NCI-H187 treated with DMSO at 0.1 percent for 48 hours (cell line): ENCODE results near the gene NEK6.
"Not testable (repeated sequence)": the region's sequence is repeated elsewhere in the genome, so short reads cannot be mapped to it uniquely, and the experiment has no call there.

Experiments used
- DNase-seq: peaks from one replicate; lab custom pipeline; 2025; lab: John Stamatoyannopoulos, UW

Gene NEK6

DNA sequence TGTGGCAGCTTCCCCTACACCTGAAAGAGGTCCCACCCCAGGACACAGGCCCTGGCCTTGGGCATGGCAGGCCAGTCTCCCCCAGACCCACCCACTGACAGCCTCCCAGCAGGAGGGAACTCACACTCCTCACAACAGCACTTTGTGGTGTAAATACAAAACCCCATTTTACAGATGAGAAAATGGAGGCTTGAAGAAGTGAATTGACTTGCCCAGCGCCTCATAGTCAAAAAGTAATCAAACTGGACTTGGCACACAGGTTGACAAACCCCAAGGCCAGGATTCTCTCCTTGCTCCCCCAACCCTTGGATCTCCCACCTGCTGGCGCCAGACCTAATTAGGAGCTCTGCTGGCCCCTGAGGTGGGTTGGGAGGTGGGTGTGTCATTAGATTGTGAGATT lies 29.2 kb upstream of the NEK6 start:
- DNase-seq, result no peak

DNA sequence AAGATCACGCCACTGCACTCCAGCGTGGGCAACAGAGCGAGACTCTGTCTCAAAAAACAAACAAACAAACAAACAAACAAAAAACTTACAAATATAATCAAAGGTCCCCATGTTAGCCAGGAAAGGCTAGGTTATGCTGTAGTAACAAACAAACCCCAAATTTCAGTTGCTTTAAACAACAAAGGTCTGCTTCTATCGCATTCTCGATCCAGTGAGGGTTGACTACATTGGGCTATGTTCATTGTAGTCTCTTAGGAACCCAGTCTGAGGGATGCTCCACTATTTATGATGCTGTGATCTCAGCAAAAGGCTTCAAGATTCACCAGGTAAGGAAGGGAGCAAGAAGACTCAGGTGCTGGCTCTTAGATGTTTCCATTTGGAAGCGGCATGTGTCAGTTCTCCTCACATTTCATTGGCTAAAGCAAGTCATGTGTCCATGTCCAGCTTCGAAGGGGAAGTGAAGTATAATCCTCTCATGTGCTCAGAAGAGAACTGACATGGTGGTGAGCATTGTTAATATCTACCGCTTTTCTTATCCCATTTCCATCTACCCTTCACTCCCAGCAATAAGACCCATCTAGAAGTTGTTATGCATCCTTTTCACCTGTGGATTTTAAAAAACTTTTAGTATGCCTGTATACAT lies 26.5 kb upstream of the NEK6 start:
- DNase-seq, result no peak

DNA sequence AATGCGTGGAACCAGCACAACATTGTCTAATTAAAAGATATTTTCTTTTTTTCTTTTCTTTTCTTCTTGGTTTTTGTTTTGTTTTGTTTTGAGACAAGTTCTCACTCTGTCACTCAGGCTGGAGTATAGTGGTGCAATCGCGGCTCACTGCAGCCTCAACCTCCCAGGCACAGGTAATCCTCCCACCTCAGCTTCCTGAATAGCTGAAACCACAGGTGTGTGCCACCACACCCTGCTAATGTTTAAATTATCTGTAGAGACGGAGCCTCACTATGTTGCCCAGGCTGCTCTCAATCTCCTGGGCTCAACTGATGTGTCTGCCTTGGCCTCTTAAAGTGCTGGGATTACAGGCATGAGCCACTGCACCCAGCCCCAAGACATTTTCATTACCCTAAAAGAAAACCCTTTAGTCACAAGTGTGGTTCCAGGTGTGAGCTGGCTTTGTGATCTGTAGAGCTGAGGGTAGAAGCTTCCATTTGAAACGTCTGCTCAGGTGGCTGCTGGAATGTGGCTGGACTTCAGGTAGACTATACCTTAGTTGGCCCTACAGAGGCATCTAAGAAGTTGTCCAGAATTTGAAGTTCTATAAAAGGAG lies 19.1 kb upstream of the NEK6 start:
- DNase-seq, result no peak

GRCh38 chr9:124239249-124240073 lies 18.3 kb upstream of the NEK6 start:
- DNase-seq, result no peak

- DNase-seq, result no peak
Measured at GRCh38 chr9:124242331-124243194, 15.2 kb upstream of the NEK6 start.

GRCh38 chr9:124247393-124247792 lies 10.4 kb upstream of the NEK6 start:
- DNase-seq, result not testable (repeated sequence)

- no peak for DNase-seq
Measured at GRCh38 chr9:124248066-124248465, 9.7 kb upstream of the NEK6 start.

DNA sequence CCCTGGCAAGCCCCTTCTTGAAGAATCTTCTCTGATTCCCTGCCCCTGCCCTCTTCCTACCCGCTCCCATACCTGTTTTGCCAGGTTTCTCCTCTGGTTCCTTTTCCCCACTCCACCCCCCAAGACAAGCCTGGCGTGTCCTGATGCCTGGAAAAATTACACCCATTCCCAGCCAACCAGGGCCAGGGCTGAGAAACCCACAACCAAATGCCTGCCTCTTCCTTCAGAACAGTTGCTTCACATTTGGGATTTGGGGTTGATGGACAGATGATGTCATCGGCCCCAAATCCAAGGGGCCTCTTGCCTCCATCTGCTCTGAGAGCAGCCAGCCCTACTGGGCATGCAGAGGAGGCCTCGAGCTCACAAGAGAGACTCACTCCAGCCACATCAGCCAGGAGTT lies 8.8 kb upstream of the NEK6 start:
- DNase-seq, result no peak

GRCh38 chr9:124251204-124251603 lies 6.5 kb upstream of the NEK6 start:
- no peak for DNase-seq

- no peak for DNase-seq
Measured at GRCh38 chr9:124251605-124252378, 6.0 kb upstream of the NEK6 start.

GRCh38 chr9:124252878-124253277 lies 4.9 kb upstream of the NEK6 start:
- DNase-seq, result not testable (repeated sequence)

DNA sequence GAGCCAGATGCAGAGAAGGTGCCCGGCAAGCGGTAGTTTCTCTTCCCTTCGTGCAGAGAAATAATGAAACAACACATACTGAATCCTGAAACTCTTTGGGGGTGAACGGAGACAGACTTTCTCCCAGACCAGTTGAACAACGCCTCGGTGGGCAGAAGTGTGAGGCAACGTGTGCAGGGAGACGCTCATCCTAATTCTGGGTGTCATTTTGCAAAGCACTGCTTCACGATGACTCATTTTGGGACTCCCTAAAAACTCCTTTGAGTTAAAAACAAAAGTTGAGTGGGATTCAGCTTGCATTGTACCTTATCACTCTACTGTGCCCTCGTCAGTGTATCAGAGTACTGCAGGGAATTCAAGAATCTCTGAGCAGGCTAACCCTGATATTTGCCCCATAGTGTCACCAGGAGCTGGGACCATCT lies 3.5 kb upstream of the NEK6 start:
- no peak for DNase-seq

GRCh38 chr9:124255222-124255621 lies 2.5 kb upstream of the NEK6 start:
- no peak for DNase-seq

DNA sequence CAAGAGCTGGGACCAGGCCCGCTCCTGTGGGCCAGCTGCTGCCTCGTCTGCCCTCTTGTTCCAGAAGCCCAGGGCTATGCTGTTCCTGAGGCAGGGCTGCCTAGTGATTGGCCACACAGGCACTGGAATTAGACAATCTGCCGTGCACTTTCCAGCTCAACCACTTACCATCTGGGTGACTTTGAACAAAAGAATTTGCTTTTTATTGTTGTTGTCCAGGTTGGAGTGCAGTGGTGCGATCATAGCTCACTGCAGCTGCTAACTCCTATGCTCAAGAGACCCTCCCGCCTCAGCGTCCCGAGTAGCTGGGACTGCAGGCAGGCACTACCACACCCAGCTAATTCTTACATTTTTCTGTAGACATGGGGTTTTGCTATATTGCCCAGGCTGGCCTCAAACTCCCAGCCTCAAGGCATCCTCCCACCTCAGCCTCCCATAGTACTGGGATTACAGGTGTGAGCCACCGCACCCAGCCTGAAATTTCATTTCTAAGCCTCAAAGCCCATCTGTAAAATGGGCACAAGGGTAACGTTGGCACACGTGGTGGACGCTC lies 1.2 kb upstream of the NEK6 start:
- no peak for DNase-seq

DNA sequence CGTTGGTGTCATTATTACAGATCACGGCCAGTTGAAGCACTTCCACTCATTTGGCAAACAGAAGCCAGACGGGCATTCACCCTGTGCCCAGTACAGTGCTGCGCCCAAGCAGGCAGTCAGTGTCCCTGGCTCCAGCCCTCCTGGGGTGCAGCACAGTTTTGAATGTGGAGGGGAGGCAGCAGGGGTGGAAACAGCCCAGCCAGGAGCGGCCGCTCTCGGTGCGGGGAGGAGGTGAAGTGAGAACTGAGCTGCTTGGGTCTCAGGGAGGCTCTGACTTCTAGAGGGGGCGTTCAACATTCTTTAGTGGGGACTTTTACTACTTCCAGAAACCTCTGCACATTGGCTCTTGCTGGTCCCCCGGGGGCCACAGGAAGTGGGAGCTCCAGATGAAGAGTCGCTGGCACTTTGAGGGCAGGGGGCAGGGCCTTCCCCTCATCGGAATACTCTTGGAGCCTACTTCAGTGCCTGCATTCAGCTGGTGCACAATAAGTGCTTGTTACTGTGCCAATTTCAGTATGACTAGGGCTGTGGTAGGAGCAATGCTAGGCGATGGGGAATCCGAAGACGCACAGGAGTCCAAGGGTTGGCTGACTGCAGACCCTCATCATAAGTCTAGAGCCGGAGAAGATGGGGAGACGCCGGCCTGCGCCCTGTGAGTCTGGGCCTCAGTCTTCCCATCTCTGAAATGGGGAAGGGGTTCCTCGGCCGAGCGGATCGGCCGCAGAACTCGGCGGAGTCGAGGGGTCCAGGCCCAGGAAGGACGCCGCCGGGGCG lies 492 bp upstream of the NEK6 start:
- DNase-seq, result no peak

DNA sequence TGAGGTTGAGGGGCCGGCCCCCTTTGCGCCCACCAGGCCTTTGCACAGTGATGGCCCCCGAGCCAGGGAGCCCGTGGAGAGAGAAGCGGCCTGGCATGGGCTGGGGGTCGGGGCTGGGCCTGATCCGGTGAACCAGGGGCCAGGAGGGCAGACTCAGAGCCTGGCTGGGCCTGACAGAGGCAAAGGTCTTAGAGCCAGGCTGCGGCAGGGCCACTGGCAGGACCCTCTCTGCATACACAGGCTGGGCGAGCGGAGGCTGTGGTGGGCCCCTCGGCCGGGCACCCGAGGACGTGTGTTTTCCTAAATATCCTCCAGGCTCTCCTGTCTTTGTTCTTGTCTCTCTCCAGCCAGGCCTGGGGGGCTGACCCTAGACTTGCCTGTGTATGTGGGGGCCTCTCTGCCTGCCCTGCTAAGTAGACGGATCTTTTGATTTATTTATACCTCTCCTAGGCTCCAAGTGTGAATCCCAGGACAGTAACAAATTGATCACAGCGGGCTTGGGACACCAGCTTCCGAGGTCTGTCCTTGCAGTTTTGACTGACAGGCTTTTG lies 933 bp downstream of the NEK6 start:
- no peak for DNase-seq

- DNase-seq, result no peak
Measured at GRCh38 chr9:124259158-124259808, 1.5 kb downstream of the NEK6 start.

GRCh38 chr9:124260769-124261603 lies 3.2 kb downstream of the NEK6 start:
- no peak for DNase-seq
